PC-9 (cell line): Measurements from ENCODE around the gene ARAP3. TPM values are rescaled to one million over a fixed set of nuclear protein-coding genes. Genes with fewer than 3 reads are reported as not detected.
A peak's percentile ranks its signal among the peaks of the same experiment; 100 is the strongest.

Experiments used
- BruUV-seq: library from RNA; stranded (reverse); fragments of 400-500 nt; replicated peaks from 2 replicates; lab custom pipeline; 2021; lab: Mats Ljungman, UMichigan
- CTCF ChIA-PET: fragments of 300-600 bp; sonication (Branson Sonifier 250); formaldehyde crosslinking; loops from one replicate; lab custom pipeline; 2022; ENCODE audit warnings: antibody characterized with exemption; lab: Charles Lee
- POLR2A ChIA-PET: fragments of 300-600 bp; sonication (Branson Sonifier 250); formaldehyde crosslinking; loops from one replicate; lab custom pipeline; 2022; ENCODE audit warnings: antibody characterized with exemption; ENCODE audit not compliant: unreplicated experiment; lab: Charles Lee
- DNase-seq, 2 experiments: peaks; one replicate each; pipeline versions ENCODE4 v3.0.0 to v3.0.0-alpha.2; 2015 to 2022; ENCODE audit warnings: mixed read lengths in 1 of 2
- H2AFZ ChIP-seq: fragments of 200-600 bp; sonication (generic); 2 replicates; pipeline ENCODE4 v1.8.1; 2017; ENCODE audit warnings: antibody characterized with exemption
- H3F3A ChIP-seq: fragments of 200-600 bp; sonication (generic); 2 replicates; pipeline ENCODE4 v1.8.1; 2017; ENCODE audit warnings: antibody characterized with exemption, mild to moderate bottlenecking, low read depth; ENCODE audit not compliant: insufficient read depth
- H3K27ac ChIP-seq: fragments of 200-600 bp; sonication (generic); 2 replicates; pipeline ENCODE4 v1.6.1; 2016; ENCODE audit warnings: mixed run types
- H3K27me3 ChIP-seq: fragments of 200-600 bp; sonication (generic); 2 replicates; pipeline ENCODE4 v1.6.1; 2016; ENCODE audit warnings: low read depth, mixed run types; ENCODE audit not compliant: insufficient read depth
- H3K36me3 ChIP-seq: fragments of 200-600 bp; sonication (generic); 2 replicates; pipeline ENCODE4 v1.6.1; 2016; ENCODE audit warnings: low read depth, mixed run types
- H3K4me1 ChIP-seq: fragments of 200-600 bp; sonication (generic); replicated peaks from 2 replicates; pipeline ENCODE4 v1.6.1; 2016; ENCODE audit warnings: mixed run types; ENCODE audit not compliant: insufficient read depth
- H3K4me2 ChIP-seq: fragments of 200-600 bp; sonication (generic); 2 replicates; pipeline ENCODE4 v1.6.1; 2017; ENCODE audit warnings: mixed run types
- H3K4me3 ChIP-seq: fragments of 200-600 bp; sonication (generic); 2 replicates; pipeline ENCODE4 v1.6.1; 2016; ENCODE audit warnings: mixed run types
- H3K79me2 ChIP-seq: fragments of 200-600 bp; sonication (generic); 2 replicates; pipeline ENCODE4 v1.6.1; 2017; ENCODE audit warnings: low read depth, mixed run types
- H3K9me2 ChIP-seq: fragments of 200-600 bp; sonication (generic); 2 replicates; pipeline ENCODE4 v1.8.1; 2017; ENCODE audit warnings: mild to moderate bottlenecking; ENCODE audit not compliant: insufficient read depth
- H3K9me3 ChIP-seq: fragments of 200-600 bp; sonication (generic); 2 replicates; pipeline ENCODE4 v1.8.1; 2016; ENCODE audit warnings: low read depth; ENCODE audit not compliant: insufficient read depth
- H4K20me1 ChIP-seq: fragments of 200-600 bp; sonication (generic); 2 replicates; pipeline ENCODE4 v1.8.1; 2017; ENCODE audit not compliant: insufficient read depth
- CTCF ChIP-seq: fragments of 200-600 bp; sonication (generic); conservative IDR thresholded peaks from 2 replicates; pipeline ENCODE4 v1.6.1; 2017; ENCODE audit warnings: mixed run types, antibody characterized with exemption, mild to moderate bottlenecking, moderate library complexity
- EZH2 ChIP-seq: fragments of 200-600 bp; sonication (generic); IDR thresholded peaks from 2 replicates; pipeline ENCODE4 v1.8.0; 2017; ENCODE audit warnings: antibody characterized with exemption, low read depth
- intact Hi-C: fragments of 100-400 bp; cut with micrococcal nuclease; formaldehyde crosslinking; loops from one replicate; pipeline ENCODE4 v1.10.0; 2022; ENCODE audit not compliant: unreplicated experiment
- total RNA-seq: library from RNA; stranded (reverse); gene quantifications from 2 replicates; pipeline ENCODE4 v1.2.3, GENCODE V29; 2021

Gene ARAP3
- total RNA-seq, 1 experiment from 2014 or later = 28.0 TPM

- CTCF ChIA-PET = interaction anchor here (0.7 kb wide), 1 partner anchor 32 kb away, joined by 3 read pairs; no protein-coding TSS in a partner anchor
- H3K27ac ChIP-seq = no peak within 1 kb of the TSS
- peak within 1 kb of the TSS; percentile 77 for H3K4me2 ChIP-seq
- no peaks in the 10 kb centered on the region for H3K27me3 ChIP-seq
- POLR2A ChIA-PET = interaction anchor here (0.7 kb wide), 2 partner anchors 15 kb away, joined by 6 to 17 read pairs; partner anchors contain the start of genes HDAC3 and RELL2
- no peaks in the 10 kb centered on the region for H3K79me2 ChIP-seq
- no peaks in the 10 kb centered on the region for H3K9me2 ChIP-seq
- DNase-seq = peak; percentile 61 to 86
- H4K20me1 ChIP-seq = no peaks in the 10 kb centered on the region
- no TSS peak for BruUV-seq
- H3K9me3 ChIP-seq = no peaks in the 10 kb centered on the region
- H3F3A ChIP-seq = peaks cover 18% of the 10 kb centered on the region
- intact Hi-C loops = loop anchor here (1.0 kb wide), 1 partner anchor 13 kb away; no protein-coding TSS in a partner anchor
- TF ChIP-seq EZH2 = no peak
- TF ChIP-seq CTCF = no peak
- H2AFZ ChIP-seq = peak within 1 kb of the TSS; percentile 95
- H3K36me3 ChIP-seq = no peaks in the 10 kb centered on the region; the same call in 1 of the 2 replicates
- peak within 1 kb of the TSS; percentile 69 for H3K4me3 ChIP-seq
- H3K4me1 ChIP-seq = peaks cover 15% of the 10 kb centered on the region
Observed at GRCh38 chr5:141650851-141651727, 30.9 kb downstream of the ARAP3 start, which contains the start of gene FCHSD1. FCHSD1 (minus strand) TSS chr5:141651418; CDS start chr5:141651368, 50 bp downstream.

GRCh38 chr5:141649972-141650371 is 32.1 kb downstream of the ARAP3 start:
- CTCF ChIA-PET = interaction anchor here (0.7 kb wide), 1 partner anchor 587 kb away, joined by 10 read pairs; no protein-coding TSS in a partner anchor
- POLR2A ChIA-PET = no interaction called here
- intact Hi-C loops = no loop called here
- no peaks in the 10 kb centered on the region for H4K20me1 ChIP-seq
- H3K27me3 ChIP-seq = no peaks in the 10 kb centered on the region
- H3K9me3 ChIP-seq = no peaks in the 10 kb centered on the region
- TF ChIP-seq CTCF = no peak
- no peak for TF ChIP-seq EZH2
- H3K36me3 ChIP-seq = no peaks in the 10 kb centered on the region; the same call in 1 of the 2 replicates
- no TSS peak for BruUV-seq
- H3K4me1 ChIP-seq = peaks cover 15% of the 10 kb centered on the region
- H3K4me3 ChIP-seq = no peak overlapping the region
- DNase-seq = no peak
- no peaks in the 10 kb centered on the region for H3K9me2 ChIP-seq
- H3K27ac ChIP-seq = no peak overlapping the region
- no peak overlapping the region for H2AFZ ChIP-seq
- peaks cover 18% of the 10 kb centered on the region for H3F3A ChIP-seq
- peak overlapping the region; percentile 77; the same call in 1 of the 2 replicates for H3K4me2 ChIP-seq
- no peaks in the 10 kb centered on the region for H3K79me2 ChIP-seq

GRCh38 chr5:141649056-141649688 is 32.9 kb downstream of the ARAP3 start:
- H3K4me1 ChIP-seq = peaks cover 15% of the 10 kb centered on the region
- H3K4me2 ChIP-seq = no peak overlapping the region
- H3K9me3 ChIP-seq = no peaks in the 10 kb centered on the region
- H3F3A ChIP-seq = peaks cover 18% of the 10 kb centered on the region
- no peak overlapping the region for H3K27ac ChIP-seq
- no peaks in the 10 kb centered on the region; the same call in 1 of the 2 replicates for H3K36me3 ChIP-seq
- no peak for TF ChIP-seq EZH2
- no peak for TF ChIP-seq CTCF
- POLR2A ChIA-PET = no interaction called here
- no peaks in the 10 kb centered on the region for H3K9me2 ChIP-seq
- no peak overlapping the region for H3K4me3 ChIP-seq
- CTCF ChIA-PET = interaction anchor here (0.7 kb wide), 1 partner anchor 586 kb away, joined by 10 read pairs; no protein-coding TSS in a partner anchor
- H2AFZ ChIP-seq = no peak overlapping the region
- no peaks in the 10 kb centered on the region for H4K20me1 ChIP-seq
- no peak for DNase-seq
- no peaks in the 10 kb centered on the region for H3K27me3 ChIP-seq
- intact Hi-C loops = no loop called here
- BruUV-seq = no TSS peak
- no peaks in the 10 kb centered on the region for H3K79me2 ChIP-seq
